Erythroblast (primary cell): ENCODE measurements around the gene CDK1.

Source experiments
- GATA1 ChIP-seq: IDR thresholded peaks from 2 replicates; pipeline ENCODE4 v1.6.1; 2011; ENCODE audit warnings: low read depth, mild to moderate bottlenecking, control low read depth, low read length, moderate library complexity
- POLR2A ChIP-seq: IDR thresholded peaks from 2 replicates; pipeline ENCODE4 v1.6.1; 2011; ENCODE audit warnings: mild to moderate bottlenecking, low read length

- TF ChIP-seq POLR2A (no peak), GATA1 (no peak)
These were observed 47.2 kb downstream of the CDK1 start for GRCh38 chr10:60825520-60825919.
